GM18861 (cell line): ENCODE measurements around the gene PPFIA3.
"Not testable (repeated sequence)": the region's sequence is repeated elsewhere in the genome, so short reads cannot be mapped to it uniquely, and the experiment has no call there.

Experiments used
- ATAC-seq: cut with Tn5 transposase; IDR thresholded peaks from one replicate; pipeline ENCODE4 v1.9.1; 2021; ENCODE audit not compliant: unreplicated experiment

Gene PPFIA3

DNA sequence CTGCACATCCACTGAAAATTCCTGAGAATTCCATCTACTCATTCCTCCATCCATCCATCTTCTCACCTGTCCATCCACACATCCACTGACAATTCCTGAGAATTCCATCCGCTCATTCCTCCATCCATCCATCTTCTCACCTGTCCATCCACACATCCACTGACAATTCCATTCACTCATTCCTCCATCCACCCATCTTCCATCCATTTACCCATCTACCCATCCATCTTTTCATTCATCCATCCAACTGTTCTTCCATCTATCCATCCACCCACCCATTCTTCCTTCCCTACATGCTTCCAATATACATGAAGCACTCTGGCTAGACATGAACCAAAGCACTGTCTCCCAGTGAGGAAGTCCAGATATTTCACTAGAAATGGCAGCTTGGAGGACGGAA, 53.9 kb downstream of the PPFIA3 start:
- ATAC-seq, result no peak

GRCh38 chr19:49180659-49181058, 61.3 kb downstream of the PPFIA3 start:
- ATAC-seq, result no peak

- not testable (repeated sequence) for ATAC-seq
These were observed 62.9 kb downstream of the PPFIA3 start for GRCh38 chr19:49182010-49182847.

GRCh38 chr19:49182848-49183375, 63.6 kb downstream of the PPFIA3 start:
- no peak for ATAC-seq

GRCh38 chr19:49186108-49186507, 66.8 kb downstream of the PPFIA3 start:
- ATAC-seq, result no peak

GRCh38 chr19:49188626-49189200, 69.4 kb downstream of the PPFIA3 start:
- ATAC-seq, result no peak

DNA sequence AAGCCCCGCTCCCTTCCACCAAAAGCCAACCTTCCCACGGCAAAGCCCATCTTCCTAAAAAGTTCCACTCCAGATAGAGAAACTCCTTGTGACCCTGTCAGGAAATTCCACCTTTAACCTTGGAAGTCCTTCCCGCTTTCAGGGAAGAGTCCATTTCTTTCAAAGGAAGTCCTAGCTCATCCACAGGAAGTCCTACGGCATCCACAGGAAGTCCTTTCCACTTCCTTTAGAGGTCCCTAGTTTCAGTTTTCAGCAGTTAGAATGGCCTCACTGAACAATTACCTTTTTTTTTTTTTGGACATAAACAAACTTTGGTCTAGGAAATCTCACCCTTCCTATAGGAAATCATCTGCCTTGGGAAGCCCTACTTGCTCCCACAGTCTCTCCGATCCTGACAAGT, 69.9 kb downstream of the PPFIA3 start:
- no peak for ATAC-seq

GRCh38 chr19:49190781-49191180, 71.4 kb downstream of the PPFIA3 start:
- no peak for ATAC-seq

- no peak for ATAC-seq
These were observed 74.6 kb downstream of the PPFIA3 start for GRCh38 chr19:49193822-49194394.

DNA sequence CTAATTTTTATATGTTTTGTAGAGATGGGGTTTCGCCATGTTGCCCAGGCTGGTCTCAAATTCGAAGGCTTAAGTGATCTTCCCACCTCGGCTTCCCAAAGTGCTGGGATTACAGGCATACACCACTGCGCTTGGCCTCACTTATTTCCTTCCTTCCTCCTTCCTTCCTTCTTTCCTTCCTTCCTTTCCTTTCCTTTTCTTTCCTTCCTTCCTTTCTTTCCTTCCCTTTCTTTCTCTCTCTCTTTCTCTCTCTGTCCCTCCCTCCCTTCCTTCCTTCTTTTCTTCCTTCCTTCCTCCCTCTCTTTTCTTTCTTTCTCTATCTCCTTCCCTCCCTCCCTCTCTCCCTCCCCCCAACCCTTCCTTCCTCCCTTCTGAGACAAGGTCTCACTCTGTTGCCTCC, 75.1 kb downstream of the PPFIA3 start:
- ATAC-seq, result no peak

- no peak for ATAC-seq
These were observed 77.3 kb downstream of the PPFIA3 start for GRCh38 chr19:49196527-49197240.

- no peak for ATAC-seq
These were observed 81.0 kb downstream of the PPFIA3 start for GRCh38 chr19:49200238-49200862.
